Measurements from ENCODE around the gene LDB1.

The LDB1 gene

DNA sequence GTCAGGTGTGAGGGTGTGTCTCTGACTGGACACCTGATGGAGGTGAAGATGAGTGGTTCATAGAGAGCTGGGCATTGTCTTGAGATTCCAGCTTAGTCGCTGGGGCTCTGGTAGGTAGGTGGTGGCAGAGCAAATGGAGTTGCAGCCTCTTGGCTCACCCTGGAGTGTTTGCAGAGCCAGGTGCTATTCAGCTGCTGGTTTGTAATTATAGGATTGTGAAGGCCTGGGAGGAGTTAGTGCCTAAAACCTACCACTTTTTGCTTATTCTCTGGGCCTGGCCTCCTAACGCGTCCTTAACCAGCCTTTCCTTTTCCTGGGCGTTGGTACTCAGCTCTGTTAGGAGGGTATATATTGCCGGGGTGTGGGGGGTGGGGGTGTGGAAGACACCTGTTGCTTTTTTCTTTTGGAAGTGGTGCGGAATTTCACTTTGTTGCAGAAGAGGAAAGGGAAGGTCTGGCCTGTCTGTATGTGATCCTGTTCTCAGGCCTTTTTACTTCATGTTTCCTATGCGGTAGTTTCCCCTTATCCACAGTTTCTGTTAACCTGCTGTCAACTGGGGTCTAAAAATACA lies 15.9 kb upstream of the LDB1 start:
- DNase-seq (ENCODE audit: low read depth, low spot score), result no peak

DNA sequence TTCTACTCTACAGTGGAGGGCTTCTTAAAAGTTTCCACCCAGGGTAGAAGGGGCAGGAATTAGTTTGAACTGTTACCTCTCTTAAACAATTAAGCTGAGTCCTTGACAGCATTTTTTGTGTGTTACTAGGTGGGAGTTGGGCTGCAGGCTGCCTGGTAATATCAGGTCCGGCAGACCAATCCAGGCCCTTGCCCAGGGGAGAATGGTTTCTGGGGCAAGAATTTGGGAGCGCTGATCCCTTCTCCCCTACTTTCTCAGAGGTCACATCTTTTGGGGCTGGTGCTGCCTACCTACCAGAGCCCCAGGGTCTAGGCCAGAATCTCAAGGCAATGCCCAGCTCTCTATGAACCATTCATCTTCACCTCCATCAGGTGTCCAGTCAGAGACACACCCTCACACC lies 14.2 kb upstream of the LDB1 start:
- no peak for DNase-seq (ENCODE audit: low read depth, low spot score)

DNA sequence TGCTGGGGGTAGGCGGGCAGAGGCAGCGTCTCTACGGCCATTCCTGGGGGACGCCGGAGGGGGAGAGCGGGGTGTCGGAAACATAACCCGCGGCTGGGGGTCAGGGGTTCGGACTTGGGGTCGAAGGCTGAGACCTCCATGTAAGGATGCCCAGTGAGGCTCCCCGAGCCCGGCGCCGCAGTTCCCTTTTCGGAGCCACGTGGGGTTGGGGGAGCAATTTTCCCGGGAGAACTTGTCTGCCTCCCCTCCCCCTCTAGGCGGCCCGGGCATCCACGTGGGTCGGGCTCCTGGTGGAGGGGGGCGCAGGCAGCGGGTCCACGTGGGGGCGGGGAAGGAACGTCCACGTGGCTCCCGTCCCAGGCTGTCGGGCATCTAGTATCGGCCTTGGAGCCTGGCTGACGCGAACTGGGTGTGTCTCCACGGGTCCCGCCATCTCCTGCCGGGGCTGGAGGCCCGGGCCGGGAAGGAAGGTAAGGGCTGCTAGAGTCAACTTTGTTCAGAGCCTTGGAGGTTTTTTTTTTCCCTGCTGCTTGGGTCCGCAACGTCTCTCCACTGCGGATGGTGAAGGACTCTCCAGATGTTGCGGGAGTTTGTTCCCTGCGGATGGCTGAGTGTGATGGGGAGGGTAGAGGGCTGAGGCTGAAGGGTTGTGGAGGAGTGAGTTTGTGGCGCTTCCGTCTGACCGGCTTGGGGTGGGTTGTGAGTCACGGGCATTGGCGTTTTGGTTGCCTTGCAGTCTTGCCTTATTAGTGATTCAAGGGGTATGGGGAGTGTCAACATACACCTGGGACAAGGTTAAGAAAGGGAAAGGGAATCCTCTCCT lies 13.4 kb upstream of the LDB1 start:
- DNase-seq (ENCODE audit: low read depth, low spot score), result no peak

DNA sequence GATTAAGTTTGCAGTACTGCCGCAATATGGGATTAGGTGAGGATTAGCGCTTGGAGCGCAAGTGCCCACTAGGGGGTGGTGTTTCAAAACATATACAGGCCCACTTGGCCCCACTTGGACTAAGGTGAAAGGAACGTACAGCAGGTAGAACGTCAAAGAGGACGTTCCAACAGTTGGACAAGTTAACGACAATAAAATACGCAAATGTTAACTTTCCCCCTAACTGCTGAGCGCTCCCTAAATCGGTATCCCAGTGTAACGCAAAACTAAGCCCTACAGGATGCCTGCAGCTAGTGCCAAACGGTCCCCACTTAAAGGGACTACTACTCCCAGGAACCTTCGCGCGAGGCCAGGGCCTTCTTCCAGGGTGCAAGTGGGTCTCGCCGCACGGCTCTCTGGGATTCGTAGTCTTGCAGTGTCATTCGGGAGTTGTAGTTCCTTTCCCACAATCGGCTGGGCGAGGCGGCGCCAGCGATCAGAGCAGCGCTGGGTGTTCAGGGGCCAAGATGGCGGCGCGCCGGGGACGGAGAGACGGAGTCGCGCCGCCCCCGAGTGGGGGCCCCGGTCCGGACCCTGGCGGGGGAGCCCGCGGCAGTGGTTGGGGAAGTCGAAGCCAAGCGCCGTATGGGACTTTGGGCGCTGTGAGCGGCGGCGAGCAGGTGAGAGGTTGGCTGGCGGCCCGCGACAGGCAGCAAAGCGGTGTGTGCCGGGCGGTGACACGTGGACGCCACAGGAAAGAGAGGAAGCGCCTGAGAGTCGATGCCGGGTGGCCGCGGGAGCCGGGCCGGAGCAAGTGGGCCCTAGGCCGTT lies 12.6 kb upstream of the LDB1 start, which contains the start of gene PPRC1:
Gene PPRC1 (plus strand): TSS at position 478 of the 810 bp plus-strand sequence. CDS start 29 bp downstream, at position 507.
- DNase-seq (ENCODE audit: low read depth, low spot score), result peak; percentile 96

DNA sequence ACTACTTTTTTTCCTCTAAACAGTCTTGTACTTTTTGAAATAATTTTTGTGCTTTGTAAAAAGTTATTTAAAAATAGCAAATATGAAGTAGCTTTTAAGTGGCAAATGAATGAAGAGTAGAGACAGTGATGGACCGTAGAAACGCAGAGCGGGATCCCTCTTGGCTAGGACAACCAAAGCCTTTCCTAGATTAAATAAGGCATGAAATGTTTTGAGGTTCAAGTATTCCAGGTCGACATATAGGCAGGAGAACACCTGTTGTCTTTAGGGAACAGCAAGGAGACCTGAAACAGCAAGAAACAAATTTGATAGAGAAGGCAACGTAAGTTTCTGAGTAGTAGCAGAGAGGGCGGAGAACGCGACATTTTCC lies 12.0 kb upstream of the LDB1 start:
- no peak for DNase-seq (ENCODE audit: low read depth, low spot score)

DNA sequence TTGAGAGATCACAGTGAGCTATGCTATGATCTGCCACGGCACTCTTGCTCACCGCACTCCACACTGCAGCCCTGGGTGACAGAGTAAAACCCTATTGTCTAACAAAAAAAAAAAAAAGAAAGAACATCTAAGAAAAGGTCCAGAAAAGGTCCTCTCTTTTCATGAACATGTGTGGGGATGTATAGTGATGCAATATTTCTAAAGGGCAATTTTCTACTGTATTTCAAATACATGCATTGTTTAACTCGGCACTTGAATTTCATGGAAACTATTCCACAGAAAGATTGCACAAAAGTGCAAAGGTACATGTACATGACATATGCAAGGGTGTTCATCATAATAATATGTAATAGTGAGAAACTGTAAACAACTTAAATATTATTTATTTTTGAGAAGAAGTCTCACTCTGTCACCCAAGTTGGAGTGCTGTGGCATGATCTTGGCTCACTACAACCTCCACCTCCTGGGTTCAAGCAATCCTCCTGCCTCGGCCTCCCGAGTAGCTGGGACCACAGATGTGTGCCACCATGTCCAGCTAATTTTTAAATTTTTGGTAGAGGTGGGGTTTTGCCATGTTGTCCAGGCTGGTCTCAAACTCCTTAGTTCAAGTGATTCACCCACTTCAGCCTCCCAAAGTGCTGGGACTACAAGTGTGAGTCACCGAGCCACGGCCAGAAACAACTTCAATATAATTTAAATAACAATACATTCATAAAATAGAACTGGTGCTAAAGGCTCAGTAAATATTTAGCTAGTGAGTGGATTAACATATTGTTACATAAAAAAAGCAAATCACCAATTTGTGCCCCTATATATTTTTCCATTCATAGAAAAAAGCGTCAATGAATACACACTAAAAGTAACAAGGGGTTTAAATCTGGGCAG lies 11.4 kb upstream of the LDB1 start:
- DNase-seq (ENCODE audit: low read depth, low spot score), result no peak

DNA sequence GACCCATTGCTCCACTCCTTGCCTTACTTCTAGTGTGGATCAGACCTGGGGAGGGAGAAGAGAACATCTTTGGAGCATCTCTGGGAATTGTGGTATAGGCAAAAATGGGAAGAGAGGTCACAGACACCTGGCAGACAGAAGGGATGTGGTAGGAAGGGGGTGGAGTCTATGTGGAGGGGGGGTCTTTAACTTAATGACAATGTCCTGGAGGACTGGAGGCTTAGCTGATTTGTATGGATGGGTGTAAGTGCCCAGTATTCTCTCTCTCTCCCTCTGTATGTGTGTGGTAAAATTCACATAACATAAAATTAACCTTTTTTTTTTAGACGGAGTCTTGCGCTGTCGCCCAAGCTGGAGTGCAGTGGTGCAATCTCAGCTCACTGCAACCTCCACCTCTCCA lies 3.1 kb upstream of the LDB1 start:
- DNase-seq (ENCODE audit: low read depth, low spot score), result no peak

DNA sequence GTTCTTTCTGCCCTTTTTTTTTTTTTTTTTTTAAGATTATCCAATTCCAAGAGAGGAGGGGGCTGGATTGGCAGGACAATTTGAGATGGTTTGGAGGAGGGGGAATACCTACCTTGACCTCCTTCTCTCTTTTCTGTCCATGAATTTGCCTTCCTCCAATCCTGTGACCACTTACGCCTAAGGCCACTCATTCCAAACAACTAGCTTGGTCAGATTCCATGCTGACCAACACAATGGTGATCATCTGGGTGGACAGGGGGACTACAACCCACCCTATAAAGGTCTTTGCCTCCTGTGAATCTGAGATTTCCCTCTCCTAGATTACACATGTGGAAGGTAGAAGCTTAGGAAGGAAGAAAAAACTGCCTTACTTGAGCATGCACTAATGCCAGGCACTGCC lies 2.3 kb upstream of the LDB1 start:
- no peak for DNase-seq (ENCODE audit: low read depth, low spot score)

DNA sequence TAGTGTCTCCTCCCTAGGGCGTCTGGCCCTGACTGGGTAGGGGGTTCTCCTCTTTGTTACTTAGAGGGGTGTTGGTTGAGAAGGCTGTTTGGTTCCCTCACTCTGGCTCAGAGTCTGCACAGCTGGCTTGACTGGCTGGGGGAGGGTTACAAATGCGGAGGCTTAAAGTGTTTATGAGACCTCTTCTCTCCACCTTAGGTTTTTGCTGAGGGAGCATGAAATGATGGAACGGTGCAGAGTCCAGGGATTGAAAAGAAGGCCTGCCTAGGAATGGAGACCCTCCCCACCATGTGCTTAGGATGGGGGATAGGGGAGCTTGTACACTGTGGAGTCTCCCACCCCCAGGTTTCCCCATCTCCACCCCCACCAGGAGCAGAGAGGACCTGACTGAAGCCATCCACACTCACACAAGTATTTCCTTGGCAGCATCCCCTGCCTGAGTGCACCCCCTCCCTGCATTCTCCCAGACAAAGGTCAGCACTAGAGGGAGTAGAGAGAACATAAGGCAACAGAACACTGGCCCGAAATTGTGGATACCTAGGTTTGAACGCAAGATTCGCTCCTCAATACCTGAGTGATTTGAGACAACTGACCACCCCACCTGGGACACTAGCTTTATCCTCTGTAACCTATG lies 1.7 kb upstream of the LDB1 start:
- DNase-seq (ENCODE audit: low read depth, low spot score), result no peak

DNA sequence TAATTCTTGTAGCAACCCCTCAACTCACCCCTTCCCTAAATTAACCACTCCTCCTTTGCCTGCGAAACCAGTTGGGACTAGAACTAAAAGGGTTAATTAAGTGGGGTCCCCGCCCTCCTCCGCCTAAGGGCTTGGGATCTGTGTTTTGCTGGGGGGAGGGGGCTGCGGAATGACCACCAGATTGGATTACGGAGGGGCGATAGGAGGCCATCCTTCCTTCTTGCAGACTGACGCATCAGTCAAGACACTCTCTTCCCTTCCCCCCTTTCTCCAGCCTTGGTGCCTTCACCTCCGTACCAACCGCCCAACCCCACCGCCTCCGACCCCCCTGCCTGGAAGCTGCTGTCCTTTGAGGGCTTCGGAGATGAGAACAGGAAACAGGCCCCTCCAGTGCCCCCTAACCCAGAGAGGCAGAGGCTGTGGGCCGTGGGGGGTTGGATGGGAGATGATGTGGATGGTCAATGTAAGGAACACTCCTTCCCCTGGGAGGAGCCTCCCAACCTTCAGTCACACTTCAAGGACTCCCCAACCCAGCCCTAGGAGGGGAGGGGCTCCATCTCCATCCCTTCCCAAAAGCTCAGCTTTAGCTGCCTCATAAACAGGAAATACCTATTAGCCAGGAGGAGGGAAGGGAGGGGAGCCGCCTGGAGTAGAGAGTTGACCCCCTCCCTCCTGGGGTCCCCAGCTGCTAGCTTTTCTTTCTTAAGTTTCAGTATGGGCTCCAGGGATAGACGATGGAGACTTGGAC lies 997 bp upstream of the LDB1 start:
- no peak for DNase-seq (ENCODE audit: low read depth, low spot score)

DNA sequence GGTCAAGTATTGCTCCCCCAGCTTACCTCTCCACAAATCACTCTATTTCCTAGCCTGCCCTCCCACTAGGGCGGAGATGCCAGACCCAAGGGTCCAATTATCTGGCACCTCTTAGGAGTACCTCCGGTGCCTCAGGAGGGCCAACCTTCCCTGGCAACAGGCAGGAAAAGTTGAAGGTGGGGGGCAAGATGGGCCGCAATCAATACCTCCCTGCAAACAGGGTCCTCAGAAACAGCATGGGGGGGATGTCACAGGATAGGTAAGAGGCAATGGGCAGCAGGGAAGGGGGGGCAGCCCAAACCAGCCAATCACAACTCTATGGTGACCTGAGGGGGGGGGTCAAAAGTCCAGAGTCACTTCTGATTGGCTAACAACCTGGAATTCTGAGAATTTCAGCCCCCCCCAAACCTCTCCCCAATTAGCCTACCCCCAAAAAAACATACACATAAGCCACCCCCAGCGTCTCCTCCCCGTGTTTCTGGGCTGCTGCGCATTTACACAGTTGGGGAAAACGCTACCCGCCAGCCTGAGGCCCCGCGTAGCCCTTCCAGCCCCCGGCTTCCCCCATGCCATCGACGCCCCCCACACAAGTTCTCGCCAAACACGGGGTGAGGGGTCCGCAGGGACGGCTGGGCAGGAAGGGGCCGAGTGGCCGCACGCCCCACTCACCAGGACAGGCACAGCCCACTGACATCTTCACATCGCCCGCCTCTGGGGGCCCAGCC lies 589 bp downstream of the LDB1 start:
- DNase-seq (ENCODE audit: low read depth, low spot score), result no peak

DNA sequence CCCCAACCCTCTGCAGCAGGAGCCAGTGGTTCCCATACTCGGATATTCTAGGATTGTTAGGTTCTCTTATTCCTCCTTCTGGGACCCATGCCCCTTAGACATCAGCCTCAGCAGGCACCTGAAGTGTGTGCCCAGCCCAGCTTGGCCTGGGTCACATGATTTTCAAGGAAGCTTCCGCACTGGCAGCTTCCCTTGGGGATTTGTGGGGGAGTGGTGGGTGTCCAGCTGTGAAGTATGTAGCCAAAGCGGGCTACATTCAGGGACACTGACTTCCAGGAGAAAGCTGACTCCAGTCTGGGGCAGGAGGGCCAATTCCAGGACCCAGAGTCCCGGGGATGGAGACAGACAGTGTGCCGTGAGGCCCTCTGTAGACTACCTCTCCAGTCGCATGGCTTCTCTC lies 1.3 kb downstream of the LDB1 start:
- DNase-seq (ENCODE audit: low read depth, low spot score), result no peak

DNA sequence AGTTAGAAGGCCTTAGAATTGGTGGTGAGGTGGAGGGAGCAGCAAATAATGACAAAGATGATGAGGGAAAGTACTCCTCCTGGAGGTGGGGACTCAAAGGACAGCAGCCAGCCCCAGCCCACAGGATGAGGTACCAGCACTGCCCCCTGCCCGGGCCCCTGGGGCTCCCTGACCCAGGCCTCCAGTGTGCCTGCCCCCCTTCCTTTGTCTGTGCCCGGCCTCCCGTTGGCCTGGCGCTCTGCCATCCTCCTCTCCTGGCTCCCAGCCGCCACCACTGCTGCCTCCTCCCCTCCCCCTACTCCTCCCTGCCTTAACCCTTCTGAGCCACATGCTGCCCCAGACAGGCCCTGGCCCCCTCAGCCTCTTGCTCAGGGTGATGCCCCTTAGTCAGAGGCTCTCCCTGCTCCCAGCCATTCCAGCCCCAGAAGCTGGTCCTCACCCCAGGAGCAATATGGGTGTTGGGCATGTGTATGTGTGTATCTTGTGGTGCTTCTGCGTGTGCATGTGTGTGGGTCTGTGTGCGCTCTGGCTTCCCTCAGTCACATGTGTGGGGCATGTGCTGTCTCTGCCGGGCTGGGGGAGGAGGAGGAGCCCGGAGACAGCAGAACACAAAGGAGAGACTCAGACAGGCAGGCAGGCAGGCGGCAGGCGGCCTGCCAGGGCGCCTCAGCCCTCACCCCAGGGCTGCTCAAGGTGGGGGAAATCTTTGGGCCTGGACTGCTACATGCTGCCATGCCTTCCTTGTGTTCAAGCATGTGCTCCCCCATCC lies 2.6 kb downstream of the LDB1 start:
- DNase-seq (ENCODE audit: low read depth, low spot score), result peak; percentile 37

DNA sequence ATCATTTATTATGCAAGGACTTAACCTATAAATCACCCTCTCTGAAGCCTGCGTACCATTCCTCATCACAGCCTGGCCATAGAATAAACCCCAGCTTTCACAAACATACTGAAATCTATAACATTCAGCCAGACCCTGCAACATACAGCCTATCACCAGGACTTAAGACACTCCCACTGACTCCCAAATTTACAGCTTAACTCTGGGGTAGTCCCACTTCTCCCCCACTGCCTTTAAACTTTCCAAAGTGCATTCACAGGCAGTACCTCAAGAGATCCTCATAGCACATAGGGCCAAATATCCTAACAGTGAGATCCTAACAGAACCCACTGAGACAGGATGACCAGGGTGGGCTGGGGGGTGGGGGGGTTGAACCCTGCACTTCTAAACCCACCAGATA lies 3.5 kb downstream of the LDB1 start:
- no peak for DNase-seq (ENCODE audit: low read depth, low spot score)

DNA sequence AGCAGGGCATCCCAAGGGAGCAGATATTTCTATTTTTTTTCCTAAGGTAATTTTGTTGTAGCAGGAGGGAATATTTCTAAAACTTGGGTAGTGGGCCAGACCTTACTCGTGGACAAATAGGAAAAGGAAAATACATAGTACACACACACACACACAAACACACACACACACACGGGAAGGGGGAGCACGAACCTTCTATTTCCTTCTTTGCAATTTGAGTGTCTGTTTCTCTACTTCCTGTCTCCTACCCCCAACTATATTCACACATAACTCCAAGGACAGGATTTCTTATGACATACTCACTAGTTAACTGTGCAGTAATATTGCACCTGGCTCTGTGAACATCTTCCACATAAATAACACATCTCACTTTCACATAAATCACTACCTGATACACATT lies 4.4 kb downstream of the LDB1 start:
- no peak for DNase-seq (ENCODE audit: low read depth, low spot score)

DNA sequence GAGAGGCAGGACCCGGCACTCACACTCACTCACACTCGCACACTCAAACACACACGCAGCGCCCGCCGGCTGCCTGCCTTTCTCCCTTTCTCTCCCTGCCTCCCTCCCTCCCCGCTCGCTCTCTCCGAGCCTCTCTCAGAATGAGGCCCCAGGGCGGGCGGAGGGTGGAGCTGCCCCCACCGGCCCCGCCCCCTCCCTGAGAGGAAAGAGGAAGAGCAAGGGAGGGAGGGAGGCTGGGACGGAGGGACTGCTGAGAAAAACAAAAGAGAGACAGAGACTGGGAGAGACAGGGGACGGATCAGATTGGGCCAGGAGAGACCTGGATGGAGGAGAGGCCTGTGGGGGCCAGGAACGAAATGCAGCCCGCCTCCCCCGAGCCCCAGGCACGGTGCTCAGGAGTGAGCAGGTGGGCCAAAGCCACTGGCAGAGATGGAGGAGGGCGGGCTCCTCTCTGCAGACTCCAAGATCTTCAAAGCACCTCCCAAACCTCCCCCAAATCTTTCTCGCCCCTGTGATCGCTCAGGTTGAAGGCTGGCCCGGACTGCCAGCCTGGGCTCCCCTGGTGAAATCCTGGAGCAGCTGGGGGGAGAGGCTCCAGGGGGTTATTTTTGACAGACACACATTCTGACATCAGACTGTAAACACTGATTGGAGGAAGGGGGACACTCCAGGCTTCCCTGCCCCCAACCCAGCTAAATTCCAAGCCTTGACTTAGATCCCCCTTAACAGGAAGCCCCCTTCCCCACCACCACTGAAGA lies 5.1 kb downstream of the LDB1 start:
- DNase-seq (ENCODE audit: low read depth, low spot score), result peak; percentile 75

DNA sequence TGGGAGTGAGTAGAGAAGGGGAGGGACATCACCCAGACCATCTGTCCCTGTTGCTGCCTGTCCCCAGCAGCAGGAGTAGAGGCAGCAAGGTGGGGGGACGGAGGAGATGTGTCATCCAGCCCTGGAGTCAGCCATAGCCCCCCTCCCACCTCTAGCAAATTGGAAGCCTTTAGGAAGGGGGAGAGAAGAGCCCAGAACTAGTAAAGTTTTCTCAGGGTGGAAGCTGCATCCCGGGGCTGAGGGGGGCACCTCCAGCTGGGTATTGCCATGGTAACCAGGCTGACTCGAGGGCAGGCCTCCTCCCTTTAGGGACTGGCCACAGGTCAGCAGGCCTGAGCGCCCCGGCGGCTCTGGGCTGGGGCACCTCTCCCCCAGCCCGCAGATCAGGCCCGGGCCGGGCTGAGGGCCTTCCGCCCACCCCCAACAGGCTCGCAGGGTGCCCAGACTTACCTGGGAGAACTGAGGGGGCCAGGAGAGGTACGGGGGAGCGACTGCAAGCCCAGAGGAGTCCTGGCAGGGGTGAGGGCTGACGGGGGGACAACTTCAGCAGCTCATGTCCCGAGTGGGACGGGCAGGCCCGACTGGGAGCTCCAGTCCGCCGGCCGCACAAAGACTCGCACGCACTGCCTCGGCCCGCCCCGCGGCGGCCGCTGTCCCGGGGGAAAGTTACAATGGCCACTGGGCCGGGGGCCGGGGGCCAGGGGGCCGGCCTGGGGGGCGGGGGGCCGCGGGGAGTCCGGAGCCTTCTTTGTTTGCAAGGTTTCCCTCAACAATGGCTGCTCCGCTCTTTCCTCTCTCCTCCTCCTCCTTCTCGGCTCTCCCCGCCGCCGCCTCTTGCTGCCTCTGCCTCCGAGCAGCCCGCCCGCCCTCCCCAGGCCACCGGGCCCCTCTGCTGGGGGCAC lies 6.0 kb downstream of the LDB1 start:
- no peak for DNase-seq (ENCODE audit: low read depth, low spot score)
